Heart right ventricle (tissue), 16 donors: ENCODE data around the gene EME1. TPM values are rescaled to one million over a fixed set of nuclear protein-coding genes. Genes with fewer than 3 reads are reported as not detected.
A peak's percentile ranks its signal among the peaks of the same experiment; 100 is the strongest.
"Not testable (repeated sequence)": the region's sequence is repeated elsewhere in the genome, so short reads cannot be mapped to it uniquely, and the experiment has no call there.

Experiments
- ATAC-seq, 8 donors: fragments of 200-7000 bp; cut with Tn5 transposase; one replicate each; pipeline ENCODE4 v1.9.1; 2020; ENCODE audit warnings: mild to moderate bottlenecking in 8 of 8, moderate library complexity in 8 of 8, moderate number of reproducible peaks in 1 of 8
- DNase-seq, 2 donors: peaks; one replicate each; pipeline ENCODE4 v3.0.0-alpha.2; 2020
- H3K27ac ChIP-seq, 10 donors: fragments of 200-600 bp; sonication (generic) in 2 of 10; one replicate each; pipeline versions ENCODE4 v1.5.0 to v1.8.0; 2020 to 2022; ENCODE audit warnings: mild to moderate bottlenecking in 3 of 10
- H3K27me3 ChIP-seq, 7 donors: fragments of 200-600 bp; one replicate each; pipeline ENCODE4 v1.8.0; 2021 to 2022; ENCODE audit warnings: mild to moderate bottlenecking in 2 of 7
- H3K36me3 ChIP-seq, 9 donors: fragments of 200-600 bp; sonication (generic) in 1 of 9; one replicate each; pipeline versions ENCODE4 v1.5.0 to v1.8.0; 2020 to 2022; ENCODE audit warnings: mild to moderate bottlenecking in 2 of 9
- H3K4me1 ChIP-seq, 9 donors: fragments of 200-600 bp; sonication (generic) in 1 of 9; one replicate each; pipeline versions ENCODE4 v1.5.0 to v1.8.0; 2020 to 2022; ENCODE audit warnings: mild to moderate bottlenecking in 4 of 9
- H3K4me3 ChIP-seq, 10 donors: fragments of 200-600 bp; sonication (generic) in 2 of 10; one replicate each; pipeline versions ENCODE4 v1.5.0 to v1.8.0; 2020 to 2022; ENCODE audit warnings: mild to moderate bottlenecking in 7 of 10, moderate library complexity in 2 of 10
- H3K9me3 ChIP-seq, 11 donors: fragments of 200-600 bp in 10 of 11; sonication (generic) in 2 of 11; one replicate each; pipeline versions ENCODE4 v1.5.0 to v1.8.0; 2013 to 2022; ENCODE audit warnings: mild to moderate bottlenecking in 2 of 11, control low read depth in 1 of 11, moderate library complexity in 1 of 11
- WGBS, 2 donors: extraction: QIAGEN DNeasy Blood & Tissue Kit; methylation state at CpG; one replicate each; pipeline ENCODE4 v1.1.7; 2013; ENCODE audit warnings: inconsistent platforms in 1 of 2; 5-methylcytosine and 5-hydroxymethylcytosine counted together
- intact Hi-C, 10 donors: fragments of 100-400 bp; cut with DNase I; formaldehyde crosslinking; loops; one replicate each; pipeline versions ENCODE4 v1.11.1 to v1.14.2; 2022
- polyA plus RNA-seq, 2 donors: library from polyadenylated mRNA; stranded (reverse); fragments of 200-250 nt; gene quantifications; one replicate each; pipeline ENCODE4 v1.2.3, GENCODE V29; 2013
- total RNA-seq, 10 donors: library from RNA; stranded (reverse); fragmentation: NEBNext Ultra II Directional in 3 of 10; extraction: Animal tissue kit (Norgen Biotek cat#: 25700) in 3 of 10; gene quantifications; one replicate each; pipeline versions ENCODE4 v1.2.1 to v1.2.4, GENCODE V29; 2021 to 2023
- TF ChIP-seq, protein P1 (sequence below), 9 donors: fragments of 200-600 bp; sonication (generic) in 2 of 9; IDR thresholded peaks; one replicate each; pipeline versions ENCODE4 v1.5.0 to v1.8.0; 2021 to 2022; ENCODE audit warnings: antibody characterized with exemption in 9 of 9, mild to moderate bottlenecking in 5 of 9, moderate library complexity in 1 of 9
- donor health status: Arrhythmogenic right ventricular cardiomyopathy.
- donor health status: ischemic (EF 13 %, LVEDD 7.1; RV severe dilation, severe dysfunction).
- donor health status: healthy with polysubstance abuse.
- donor health status: DM: no; HTN: yes; CAD: no.
- donor health status: DM: no; HTN: no; CAD: no.
- donor health status: ischemic (EF 25% LVEDD 6.9; RV normal size, moderate dysfunction).
- donor health status: ischemic (EF 25% LVEDD 5.7; RV mildly dilated, moderate dysfunction).
- donor health status: healthy.
- donor health status: DM: yes; HTN: yes; CAD: no.
- donor health status: Ischemic cardiomyopathy.
- donor health status: ischemic (EF 35%, LVEDD 5.7; RV mildly dilated, moderate dysfunction).
- donor health status: nonischemic (EF 11% LVEDD 7.7; RV severe dilation, severe dysfunction).
- donor health status: DM: yes; HTN: yes; CAD: no.
- donor health status: PGD.
- donor health status: ischemic (EF 29% LVEDD 5.4; RV normal size, mild dysfunction).
- donor health status: nonischemic (EF 23%, LVEDD 6.1; RV moderate dilation, normal function).

The EME1 gene
- total and polyA plus RNA-seq, 12 donors, result 0.20 to 1.8 (median 0.54) TPM

DNA sequence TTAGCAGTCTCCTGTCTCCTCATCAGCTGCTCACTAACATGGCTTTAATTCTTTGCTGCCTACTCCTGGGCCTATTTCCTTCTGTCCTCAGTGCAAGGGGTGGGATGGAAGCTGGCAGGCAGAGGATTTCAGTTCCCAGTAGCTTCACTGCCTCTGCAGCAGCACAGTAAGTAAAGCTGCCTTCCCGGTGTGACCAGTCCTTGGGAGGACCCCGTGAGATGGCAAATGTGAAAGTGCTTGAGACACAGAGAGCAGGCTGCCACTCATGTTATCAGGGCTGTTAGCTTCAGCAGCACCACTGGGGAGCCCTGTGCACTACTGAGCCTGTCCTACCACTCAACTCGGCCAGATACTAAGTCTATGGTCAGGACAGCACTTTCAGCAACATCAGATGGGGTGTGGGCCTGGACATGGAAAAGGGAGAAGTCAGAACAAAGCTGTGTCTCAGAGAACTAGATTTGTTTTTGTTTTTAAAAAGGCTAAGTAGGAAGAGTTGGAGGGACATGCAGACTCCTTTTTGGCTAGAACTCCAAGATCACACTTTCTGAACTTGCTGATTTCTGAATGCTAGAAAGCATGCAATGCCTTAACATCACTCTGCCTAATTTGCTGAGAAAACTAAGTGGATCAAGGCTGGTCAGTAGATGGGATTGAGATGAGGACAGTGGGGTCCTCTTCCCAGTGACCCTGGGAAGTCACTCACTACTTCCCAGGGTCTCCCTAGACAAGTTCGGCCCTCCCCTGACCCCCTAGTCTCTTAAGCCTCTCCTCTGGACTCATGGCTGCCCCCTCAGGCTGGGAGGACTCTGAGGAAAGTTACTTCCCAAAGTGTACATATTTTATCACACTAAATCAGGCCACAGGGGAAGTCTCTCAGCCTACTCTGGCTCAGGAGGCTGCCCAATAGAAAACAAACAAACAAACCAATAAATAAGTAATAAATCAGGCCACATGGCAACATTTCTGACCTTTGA, 54.1 kb downstream of the EME1 start:
- TF ChIP-seq, protein P1, sequence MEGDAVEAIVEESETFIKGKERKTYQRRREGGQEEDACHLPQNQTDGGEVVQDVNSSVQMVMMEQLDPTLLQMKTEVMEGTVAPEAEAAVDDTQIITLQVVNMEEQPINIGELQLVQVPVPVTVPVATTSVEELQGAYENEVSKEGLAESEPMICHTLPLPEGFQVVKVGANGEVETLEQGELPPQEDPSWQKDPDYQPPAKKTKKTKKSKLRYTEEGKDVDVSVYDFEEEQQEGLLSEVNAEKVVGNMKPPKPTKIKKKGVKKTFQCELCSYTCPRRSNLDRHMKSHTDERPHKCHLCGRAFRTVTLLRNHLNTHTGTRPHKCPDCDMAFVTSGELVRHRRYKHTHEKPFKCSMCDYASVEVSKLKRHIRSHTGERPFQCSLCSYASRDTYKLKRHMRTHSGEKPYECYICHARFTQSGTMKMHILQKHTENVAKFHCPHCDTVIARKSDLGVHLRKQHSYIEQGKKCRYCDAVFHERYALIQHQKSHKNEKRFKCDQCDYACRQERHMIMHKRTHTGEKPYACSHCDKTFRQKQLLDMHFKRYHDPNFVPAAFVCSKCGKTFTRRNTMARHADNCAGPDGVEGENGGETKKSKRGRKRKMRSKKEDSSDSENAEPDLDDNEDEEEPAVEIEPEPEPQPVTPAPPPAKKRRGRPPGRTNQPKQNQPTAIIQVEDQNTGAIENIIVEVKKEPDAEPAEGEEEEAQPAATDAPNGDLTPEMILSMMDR (IDR thresholded peaks at IDR 0.05), result peak in 1 of 9 donors; percentile 18
- ATAC-seq, result peak; percentile 27 to 77 (median 64)

DNA sequence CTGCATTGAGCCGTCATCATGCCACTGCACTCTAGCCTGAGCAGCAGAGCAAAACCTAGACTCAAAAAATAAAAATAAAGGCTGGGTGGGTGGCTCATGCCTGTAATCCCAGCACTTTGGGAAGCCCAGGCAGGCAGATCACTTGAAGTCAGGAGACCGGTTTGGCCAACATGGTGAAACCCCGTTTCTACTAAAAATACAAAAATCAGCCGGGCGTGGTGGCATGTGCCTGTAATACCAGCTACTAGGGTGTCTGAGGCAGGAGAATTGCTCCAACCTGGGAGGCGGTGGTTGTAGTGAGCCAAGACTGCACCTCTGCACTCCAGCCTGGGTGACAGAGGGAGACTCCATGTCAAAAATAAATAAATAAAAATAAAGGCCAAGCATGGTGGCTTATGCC, 55.1 kb downstream of the EME1 start:
- H3K27me3 ChIP-seq, H3K4me3 ChIP-seq, H3K36me3 ChIP-seq, H3K27ac ChIP-seq, ATAC-seq, H3K9me3 ChIP-seq, DNase-seq: not testable (repeated sequence)
- intact Hi-C loops, result loop anchor here in 1 of 10 donors (5.0 kb wide), 1 partner anchor 49 kb away; the partner anchor contains the start of gene RSAD1
- peaks cover 9 to 42% (median 27%) of the 10 kb centered on the region in 9 donors for H3K4me1 ChIP-seq
- WGBS, 2 donors, result 79 to 86% methylated on average over 6 of the region's 6 CpGs

More for the DNA sequence above, 54.1 kb downstream of the EME1 start:
- Histone ChIP-seq H3K4me1 (peaks cover 9 to 46% (median 27%) of the 10 kb centered on the region in 9 donors), H3K4me3 (peak overlapping the region; percentile 64 to 88 (median 78)), H3K9me3 (no peaks in the 10 kb centered on the region), H3K36me3 (peaks cover 0 to 4% (median 0%) of the 10 kb centered on the region in 9 donors), H3K27me3 (no peaks in the 10 kb centered on the region), H3K27ac (peak overlapping the region in 9 of 10 donors; percentile 66 to 88 (median 78))
- DNase-seq, result peak in 1 of 2 donors; percentile 20
- WGBS, 2 donors, result 19 to 27% methylated on average over 4 of the region's 4 CpGs
- intact Hi-C loops, result loop anchor here in 1 of 10 donors (5.0 kb wide), 1 partner anchor 50 kb away; the partner anchor contains the start of gene RSAD1

DNA sequence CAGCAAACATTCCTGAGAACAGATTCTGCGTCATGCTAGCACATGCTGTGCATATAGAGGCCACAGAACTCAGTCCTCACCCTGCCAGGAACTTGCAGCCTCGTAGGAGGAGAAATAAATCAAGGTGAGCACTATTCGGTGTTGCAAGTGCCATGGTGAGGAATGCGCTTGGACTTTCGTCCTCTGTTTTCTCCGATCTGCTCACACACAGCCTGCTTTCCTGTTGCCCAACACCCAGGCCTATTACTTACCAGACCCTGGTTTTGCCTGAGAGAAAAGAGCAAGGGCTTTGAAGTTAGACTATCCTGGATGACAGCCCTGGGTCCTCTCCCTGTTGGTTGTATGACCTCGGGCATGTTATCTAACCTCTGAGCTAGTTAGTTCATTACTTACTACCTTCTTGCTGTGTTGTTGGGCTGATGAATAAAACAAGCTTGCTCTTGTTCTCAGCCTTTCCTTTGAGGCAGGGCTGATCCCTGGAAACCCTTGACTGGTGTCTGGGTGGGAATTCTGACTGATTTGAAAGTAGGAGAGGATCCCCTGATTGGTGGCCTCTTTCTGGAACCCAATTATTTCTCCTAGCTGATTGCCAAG, 55.9 kb downstream of the EME1 start:
- Histone ChIP-seq H3K9me3 (no peaks in the 10 kb centered on the region), H3K27me3 (no peaks in the 10 kb centered on the region), H3K36me3 (peaks cover 0 to 4% (median 0%) of the 10 kb centered on the region in 9 donors), H3K4me3 (no peak overlapping the region), H3K27ac (no peak overlapping the region), H3K4me1 (peaks cover 9 to 35% (median 27%) of the 10 kb centered on the region in 9 donors)
- intact Hi-C loops, result loop anchor here in 1 of 10 donors (5.0 kb wide), 1 partner anchor 48 kb away; the partner anchor contains the start of gene RSAD1
- ATAC-seq (no peak), DNase-seq (no peak)
- 81 to 87% methylated on average over 7 of the region's 7 CpGs for WGBS, 2 donors
- TF ChIP-seq, protein P1 (IDR thresholded peaks at IDR 0.05), result no peak

DNA sequence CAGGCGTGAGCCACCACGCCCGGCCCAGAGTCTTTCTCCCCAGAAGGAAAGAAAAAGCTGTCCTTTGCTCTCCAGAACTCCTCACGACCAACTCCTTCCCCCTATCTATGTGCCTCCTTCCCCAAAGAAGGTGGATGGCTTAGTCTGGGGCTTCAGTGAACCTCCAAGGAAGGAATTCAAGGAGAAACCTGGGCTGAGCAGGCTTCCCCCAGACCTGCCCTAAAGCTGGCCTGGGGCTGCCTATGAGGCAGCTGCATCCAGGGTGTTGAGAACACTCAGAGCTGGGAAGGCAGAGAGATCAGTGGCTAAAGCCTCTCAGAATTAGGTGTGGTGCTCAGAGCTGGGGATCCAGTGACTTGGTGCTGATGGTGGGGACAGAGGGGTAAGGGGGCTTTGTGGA, 56.8 kb downstream of the EME1 start:
- DNase-seq, result no peak
- TF ChIP-seq, protein P1 (IDR thresholded peaks at IDR 0.05), result no peak
- intact Hi-C loops, result loop anchor here in 1 of 10 donors (5.0 kb wide), 1 partner anchor 48 kb away; the partner anchor contains the start of gene RSAD1
- Histone ChIP-seq H3K4me1 (peaks cover 9 to 32% (median 25%) of the 10 kb centered on the region in 9 donors), H3K36me3 (peaks cover 0 to 5% (median 0%) of the 10 kb centered on the region in 9 donors), H3K27ac (no peak overlapping the region), H3K27me3 (no peaks in the 10 kb centered on the region), H3K9me3 (no peaks in the 10 kb centered on the region), H3K4me3 (no peak overlapping the region)
- WGBS, 2 donors, result 95 to 97% methylated on average over 4 of the region's 4 CpGs
- ATAC-seq, result no peak

Other genes starting within 250 kb of the EME1 start
- 1 to 10 TPM; 1.5 to 3.8 (median 1.9) TPM for gene SAMD14, start 243.1 kb upstream of the EME1 start, total RNA-seq
- gene SAMD14, start 243.1 kb upstream of the EME1 start, polyA plus RNA-seq, result 1 to 10 TPM; 1.9 to 3.8 TPM
- gene PPP1R9B, start 222.6 kb upstream of the EME1 start, total RNA-seq, result 10 to 100 TPM; 17.3 to 45.4 (median 26.9) TPM
- 10 to 100 TPM; 22.4 to 42.7 TPM for gene PPP1R9B, start 222.6 kb upstream of the EME1 start, polyA plus RNA-seq
- 100 to 1,000 TPM; 136 to 204 (median 158) TPM for gene SGCA, start 207.2 kb upstream of the EME1 start, total RNA-seq
- gene SGCA, start 207.2 kb upstream of the EME1 start, polyA plus RNA-seq, result 100 to 1,000 TPM; 137 to 314 TPM
- gene COL1A1, start 171.6 kb upstream of the EME1 start, total RNA-seq, result 100 to 1,000 TPM in 1 of 10 donors, 10 to 100 TPM in 9; 31.7 to 455 (median 45.9) TPM
- 10 to 100 TPM; 30.2 to 81.5 TPM for gene COL1A1, start 171.6 kb upstream of the EME1 start, polyA plus RNA-seq
- not detected for gene TMEM92, start 98.8 kb upstream of the EME1 start, total RNA-seq
- under 1 TPM in 1 of 2 donors, not detected in 1; 0.04 TPM for gene TMEM92, start 98.8 kb upstream of the EME1 start, polyA plus RNA-seq
- gene XYLT2, start 27.1 kb upstream of the EME1 start, total RNA-seq, result 10 to 100 TPM; 11.2 to 17.1 (median 11.9) TPM
- 10 to 100 TPM in 1 of 2 donors, 1 to 10 TPM in 1; 8.1 to 14.6 TPM for gene XYLT2, start 27.1 kb upstream of the EME1 start, polyA plus RNA-seq
- gene MRPL27, start within 50 bp of the EME1 start, total RNA-seq, result 10 to 100 TPM; 54.8 to 90.0 (median 63.0) TPM
- 100 to 1,000 TPM; 241 to 253 TPM for gene MRPL27, start within 50 bp of the EME1 start, polyA plus RNA-seq
- gene LRRC59, start 24.3 kb downstream of the EME1 start, total RNA-seq, result 10 to 100 TPM; 19.2 to 48.3 (median 24.7) TPM
- 10 to 100 TPM; 11.4 to 83.1 TPM for gene LRRC59, start 24.3 kb downstream of the EME1 start, polyA plus RNA-seq
- 10 to 100 TPM in 9 of 10 donors, 1 to 10 TPM in 1; 9.9 to 45.0 (median 19.7) TPM for gene ACSF2, start 53.0 kb downstream of the EME1 start, total RNA-seq
- 10 to 100 TPM in 1 of 2 donors, 1 to 10 TPM in 1; 7.9 to 26.9 TPM for gene ACSF2, start 53.0 kb downstream of the EME1 start, polyA plus RNA-seq
- under 1 TPM in 3 of 10 donors, not detected in 7; 0.13 to 0.74 (median 0.20) TPM for gene CHAD, start 95.7 kb downstream of the EME1 start, total RNA-seq
- under 1 TPM in 1 of 2 donors, not detected in 1; 0.44 TPM for gene CHAD, start 95.7 kb downstream of the EME1 start, polyA plus RNA-seq
- 10 to 100 TPM; 36.2 to 52.3 (median 45.5) TPM for gene RSAD1, start 105.6 kb downstream of the EME1 start, total RNA-seq
- gene RSAD1, start 105.6 kb downstream of the EME1 start, polyA plus RNA-seq, result 10 to 100 TPM; 31.8 to 47.9 TPM
- 1 to 10 TPM in 4 of 10 donors, under 1 TPM in 6; 0.19 to 1.6 (median 0.59) TPM for gene MYCBPAP, start 135.2 kb downstream of the EME1 start, total RNA-seq
- gene MYCBPAP, start 135.2 kb downstream of the EME1 start, polyA plus RNA-seq, result under 1 TPM; 0.17 to 0.80 TPM
- 10 to 100 TPM in 5 of 10 donors, 1 to 10 TPM in 5; 5.2 to 21.5 (median 10.1) TPM for gene EPN3, start 159.5 kb downstream of the EME1 start, total RNA-seq
- 10 to 100 TPM in 1 of 2 donors, 1 to 10 TPM in 1; 3.0 to 18.9 TPM for gene EPN3, start 159.5 kb downstream of the EME1 start, polyA plus RNA-seq
- gene SPATA20, start 173.9 kb downstream of the EME1 start, total RNA-seq, result 10 to 100 TPM; 18.5 to 80.6 (median 63.3) TPM
- gene SPATA20, start 173.9 kb downstream of the EME1 start, polyA plus RNA-seq, result 10 to 100 TPM; 12.6 to 88.4 TPM
- gene CACNA1G, start 187.5 kb downstream of the EME1 start, total RNA-seq, result under 1 TPM; 0.14 to 0.46 (median 0.27) TPM
- under 1 TPM; 0.04 to 0.22 TPM for gene CACNA1G, start 187.5 kb downstream of the EME1 start, polyA plus RNA-seq